ENCODE results near the gene SLC25A47. TPM values are rescaled to one million over a fixed set of nuclear protein-coding genes. Genes with fewer than 3 reads are reported as not detected.

SLC25A47 gene
- total RNA-seq, 2 donors from 2014 or later, result not detected

DNA sequence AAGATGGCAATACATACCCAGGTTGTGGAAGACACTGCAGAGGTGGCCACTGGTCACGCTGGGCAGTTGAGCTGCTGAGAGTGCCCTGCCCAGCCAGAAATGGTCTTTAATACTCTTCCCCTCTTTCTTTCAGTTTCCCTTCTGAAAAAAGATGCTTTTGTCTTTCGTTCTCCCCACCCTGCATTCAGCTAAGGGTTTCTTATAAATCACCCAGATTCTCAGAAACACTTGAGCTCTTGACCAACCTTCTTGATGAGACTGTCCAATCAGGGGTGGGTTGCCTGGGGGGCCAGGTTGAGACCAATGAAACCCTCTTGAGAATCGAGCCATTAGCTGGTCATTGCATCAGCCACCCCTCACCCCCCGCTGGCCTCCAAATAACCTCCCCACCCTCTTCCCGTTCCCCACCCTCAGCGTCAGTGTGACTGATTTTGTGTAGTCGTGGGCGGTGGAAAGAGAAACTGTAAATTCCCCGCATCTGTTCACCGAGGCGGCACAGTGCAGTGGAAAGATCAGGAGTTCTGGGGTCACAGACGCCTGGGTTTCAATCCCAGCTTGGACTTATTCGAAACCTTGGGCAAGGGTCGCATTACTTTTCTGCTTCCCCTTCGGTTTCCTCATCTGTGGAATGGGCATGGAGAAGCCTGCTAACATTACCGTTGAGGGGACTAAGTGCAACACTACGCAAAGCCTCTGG is 52.3 kb downstream of the SLC25A47 start:
- Histone ChIP-seq H3K4me3 (peak overlapping the region; percentile 89), H3K27me3 (no peaks in the 10 kb centered on the region), H3K4me1 (peaks cover 3% of the 10 kb centered on the region), H3K27ac (peak overlapping the region; percentile 90), H3K36me3 (no peaks in the 10 kb centered on the region), H3K9me3 (no peaks in the 10 kb centered on the region), H3K9ac (ENCODE audit: low read depth in 2 of 2, low read length in 2 of 2) (peak overlapping the region; percentile 81 to 93)
- TF ChIP-seq, protein P1, sequence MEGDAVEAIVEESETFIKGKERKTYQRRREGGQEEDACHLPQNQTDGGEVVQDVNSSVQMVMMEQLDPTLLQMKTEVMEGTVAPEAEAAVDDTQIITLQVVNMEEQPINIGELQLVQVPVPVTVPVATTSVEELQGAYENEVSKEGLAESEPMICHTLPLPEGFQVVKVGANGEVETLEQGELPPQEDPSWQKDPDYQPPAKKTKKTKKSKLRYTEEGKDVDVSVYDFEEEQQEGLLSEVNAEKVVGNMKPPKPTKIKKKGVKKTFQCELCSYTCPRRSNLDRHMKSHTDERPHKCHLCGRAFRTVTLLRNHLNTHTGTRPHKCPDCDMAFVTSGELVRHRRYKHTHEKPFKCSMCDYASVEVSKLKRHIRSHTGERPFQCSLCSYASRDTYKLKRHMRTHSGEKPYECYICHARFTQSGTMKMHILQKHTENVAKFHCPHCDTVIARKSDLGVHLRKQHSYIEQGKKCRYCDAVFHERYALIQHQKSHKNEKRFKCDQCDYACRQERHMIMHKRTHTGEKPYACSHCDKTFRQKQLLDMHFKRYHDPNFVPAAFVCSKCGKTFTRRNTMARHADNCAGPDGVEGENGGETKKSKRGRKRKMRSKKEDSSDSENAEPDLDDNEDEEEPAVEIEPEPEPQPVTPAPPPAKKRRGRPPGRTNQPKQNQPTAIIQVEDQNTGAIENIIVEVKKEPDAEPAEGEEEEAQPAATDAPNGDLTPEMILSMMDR (IDR thresholded peaks at IDR 0.05), result no peak
- peak; percentile 74 for DNase-seq
- intact Hi-C loops (cut with DNase I), result no loop called here

DNA sequence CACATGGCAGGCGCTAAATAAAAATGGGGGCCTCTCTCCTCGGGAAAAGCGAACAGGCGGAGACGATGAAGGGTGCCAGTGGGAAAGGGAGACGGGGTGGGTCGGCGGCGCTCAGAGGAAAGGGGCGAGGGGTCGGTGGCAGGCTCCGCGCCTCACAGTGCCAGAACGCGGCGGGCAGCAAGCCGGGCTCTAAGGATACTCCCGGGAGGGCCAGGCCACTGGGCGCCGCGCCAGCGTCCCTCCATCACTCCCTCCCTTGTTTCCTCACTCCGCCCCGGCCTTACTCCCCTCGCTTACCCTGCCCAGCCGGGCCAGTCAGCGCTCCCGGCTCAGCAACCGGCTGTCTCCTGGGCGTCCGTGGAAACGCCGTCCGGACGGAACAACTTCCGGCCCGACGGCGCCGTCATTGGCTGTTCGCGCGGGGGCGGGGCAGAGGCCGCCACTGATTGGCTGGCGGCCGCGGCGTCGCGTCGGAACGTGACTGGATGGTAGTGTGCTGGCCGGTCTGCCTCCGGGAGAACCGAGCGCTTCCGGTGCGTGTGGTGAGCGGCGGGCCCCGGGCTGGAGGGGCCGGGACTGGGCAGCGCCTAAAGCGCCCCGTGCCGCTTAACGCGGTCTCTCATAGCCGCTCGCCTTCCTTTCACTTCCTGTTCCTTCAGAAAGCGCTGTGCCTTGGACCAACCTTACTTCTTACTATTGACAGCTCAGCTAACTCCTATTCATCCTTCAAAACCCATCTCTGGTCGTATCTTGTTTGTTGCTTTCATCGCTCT is 53.0 kb downstream of the SLC25A47 start, which contains the start of gene WDR25:
Gene WDR25, plus strand, starts transcription at position 523 of the 773 bp plus-strand sequence.
- intact Hi-C loops (cut with DNase I), result no loop called here
- Histone ChIP-seq H3K27ac (peak within 1 kb of the TSS; percentile 90), H3K9me3 (no peaks in the 10 kb centered on the region), H3K4me3 (peak within 1 kb of the TSS; percentile 89), H3K36me3 (no peaks in the 10 kb centered on the region), H3K27me3 (no peaks in the 10 kb centered on the region), H3K9ac (ENCODE audit: low read depth in 2 of 2, low read length in 2 of 2) (peak within 1 kb of the TSS; percentile 81 to 93), H3K4me1 (peaks cover 3% of the 10 kb centered on the region)
- TF ChIP-seq, protein P1 (IDR thresholded peaks at IDR 0.05), result no peak
- peak; percentile 93 for DNase-seq

DNA sequence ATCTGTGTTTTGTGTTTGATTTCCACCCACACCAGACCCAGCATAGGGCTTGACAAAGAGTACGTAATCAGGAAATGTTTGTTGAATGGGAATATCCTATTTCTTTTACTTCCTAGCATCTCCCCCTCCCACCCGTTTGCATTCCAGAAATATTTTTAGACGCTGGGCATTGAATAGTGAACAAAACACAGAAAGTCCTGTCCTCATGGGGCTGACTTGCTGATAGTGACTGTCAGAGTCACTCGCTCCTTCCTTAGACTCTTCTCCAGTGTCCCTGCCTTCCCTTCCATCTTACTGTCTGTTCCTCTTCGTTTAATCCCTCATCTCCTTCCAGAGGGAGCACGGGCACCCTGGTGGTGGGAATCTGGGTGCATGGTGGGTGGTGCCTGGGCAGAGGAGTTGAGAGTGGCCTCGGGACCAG is 53.6 kb downstream of the SLC25A47 start:
- TF ChIP-seq, protein P1 (IDR thresholded peaks at IDR 0.05), result no peak
- Histone ChIP-seq H3K9me3 (no peaks in the 10 kb centered on the region), H3K9ac (ENCODE audit: low read depth in 2 of 2, low read length in 2 of 2) (peak overlapping the region; percentile 37 to 81), H3K27me3 (no peaks in the 10 kb centered on the region), H3K27ac (peak overlapping the region; percentile 90), H3K4me3 (peak overlapping the region; percentile 89), H3K4me1 (peaks cover 3% of the 10 kb centered on the region), H3K36me3 (no peaks in the 10 kb centered on the region)
- intact Hi-C loops (cut with DNase I), result no loop called here
- no peak for DNase-seq

Small RNAs within 50 kb of the gene (microRNA-seq; reads per million reads assigned to microRNA genes)
- gene MIR345, result 133 reads per million, percentile 57 among the genes with 10 or more reads in this experiment
- gene MIR6764, result not detected

Other genes starting within 250 kb of the SLC25A47 start
- gene DEGS2, start 163.7 kb upstream of the SLC25A47 start, total RNA-seq, result 10 to 100 TPM; 37.0 to 54.3 TPM
- 10 to 100 TPM; 73.2 to 90.4 TPM for gene YY1, start 84.2 kb upstream of the SLC25A47 start, total RNA-seq
- gene SLC25A29, start 16.9 kb upstream of the SLC25A47 start, total RNA-seq, result 10 to 100 TPM; 28.6 to 34.8 TPM
- gene WDR25, start 53.1 kb downstream of the SLC25A47 start, total RNA-seq, result 10 to 100 TPM in 1 of 2 donors, 1 to 10 TPM in 1; 5.8 to 12.4 TPM